Breast epithelium (tissue), 4 donors: Measurements from ENCODE around the gene MSH2. TPM values are rescaled to one million over a fixed set of nuclear protein-coding genes. Genes with fewer than 3 reads are reported as not detected.
"Not testable (repeated sequence)": the region's sequence is repeated elsewhere in the genome, so short reads cannot be mapped to it uniquely, and the experiment has no call there.

Experiments used
- DNase-seq, 2 donors: peaks; one replicate each; pipeline ENCODE4 v3.0.0-alpha.2; 2019; ENCODE audit warnings: low spot score in 2 of 2
- H3K27ac ChIP-seq, 2 donors: fragments of 200-600 bp; sonication (generic) in 1 of 2; one replicate each; pipeline ENCODE4 v1.5.1; 2016 to 2019; ENCODE audit warnings: mild to moderate bottlenecking in 1 of 2
- H3K27me3 ChIP-seq, 2 donors: fragments of 200-600 bp; sonication (generic) in 1 of 2; one replicate each; pipeline versions ENCODE4 v1.5.1 to v1.6.0; 2017 to 2019; ENCODE audit warnings: control low read depth in 1 of 2, mild to moderate bottlenecking in 1 of 2
- H3K36me3 ChIP-seq: fragments of 200-600 bp; one replicate; pipeline ENCODE4 v1.5.1; 2019
- H3K4me1 ChIP-seq, 2 donors: fragments of 200-600 bp; sonication (generic); one replicate each; pipeline ENCODE4 v1.5.1; 2016 to 2019; ENCODE audit warnings: control low read depth in 1 of 2
- H3K4me3 ChIP-seq, 3 donors: fragments of 200-600 bp; sonication (generic); 1 replicate in 2 of 3; 2 replicates in 1 of 3; pipeline ENCODE4 v1.5.1; 2016 to 2019; ENCODE audit warnings: mild to moderate bottlenecking in 3 of 3, moderate library complexity in 2 of 3
- H3K9me3 ChIP-seq, 2 donors: fragments of 200-600 bp; sonication (generic) in 1 of 2; one replicate each; pipeline ENCODE4 v1.5.1; 2016 to 2019; ENCODE audit warnings: control low read depth in 1 of 2
- POLR2A ChIP-seq: fragments of 450-650 bp; IDR thresholded peaks from one replicate; pipeline ENCODE4 v1.6.1; 2016; ENCODE audit warnings: antibody characterized with exemption, mild to moderate bottlenecking, moderate library complexity
- POLR2AphosphoS5 ChIP-seq, 3 donors: sonication (generic); formaldehyde crosslinking; IDR thresholded peaks; one replicate each; pipeline ENCODE4 v1.6.1; 2017; ENCODE audit warnings: antibody characterized with exemption in 3 of 3
- intact Hi-C: fragments of 100-400 bp; cut with DNase I; formaldehyde crosslinking; loops from one replicate; pipeline ENCODE4 v1.15.1; 2023; ENCODE audit warnings: low total_unique reads
- total RNA-seq, 3 donors: library from RNA; depleted of rRNA; stranded (reverse); fragments of >200 nt; gene quantifications; one replicate each; pipeline ENCODE4 v1.1.0, GENCODE V29; 2016
- TF ChIP-seq, protein P1 (sequence below), 3 donors: fragments of 450-650 bp; IDR thresholded peaks; one replicate each; pipeline ENCODE4 v1.5.1; 2016 to 2017; ENCODE audit warnings: antibody characterized with exemption in 3 of 3, mild to moderate bottlenecking in 3 of 3, moderate library complexity in 3 of 3

The MSH2 gene
- total RNA-seq, 3 donors from 2014 or later: 9.4 to 22.5 (median 16.4) TPM

DNA sequence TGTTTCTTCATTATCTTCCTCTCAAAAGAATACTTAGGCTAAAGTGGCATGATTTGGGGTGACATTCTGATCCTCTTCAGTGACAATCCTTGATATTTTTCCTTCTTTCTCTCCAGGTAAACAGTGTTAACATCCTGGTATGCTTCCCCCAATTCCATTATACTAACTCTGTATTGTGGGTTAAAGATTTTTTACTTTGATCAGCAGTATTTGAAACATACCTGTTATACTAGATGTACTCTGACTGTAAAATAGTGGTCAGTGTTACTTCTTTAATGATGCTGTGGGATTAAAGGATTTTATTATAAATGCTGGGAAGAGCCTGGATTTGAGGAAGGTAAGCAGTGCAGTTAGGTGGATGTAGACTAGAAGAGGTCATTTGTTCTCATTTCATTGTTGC is 48.8 kb downstream of the MSH2 start:
- Histone ChIP-seq H3K27me3 (no peaks in the 10 kb centered on the region), H3K9me3 (no peaks in the 10 kb centered on the region), H3K36me3 (no peaks in the 10 kb centered on the region), H3K4me1 (no peaks in the 10 kb centered on the region), H3K4me3 (no peak overlapping the region), H3K27ac (no peak overlapping the region)
- TF ChIP-seq, protein P1, sequence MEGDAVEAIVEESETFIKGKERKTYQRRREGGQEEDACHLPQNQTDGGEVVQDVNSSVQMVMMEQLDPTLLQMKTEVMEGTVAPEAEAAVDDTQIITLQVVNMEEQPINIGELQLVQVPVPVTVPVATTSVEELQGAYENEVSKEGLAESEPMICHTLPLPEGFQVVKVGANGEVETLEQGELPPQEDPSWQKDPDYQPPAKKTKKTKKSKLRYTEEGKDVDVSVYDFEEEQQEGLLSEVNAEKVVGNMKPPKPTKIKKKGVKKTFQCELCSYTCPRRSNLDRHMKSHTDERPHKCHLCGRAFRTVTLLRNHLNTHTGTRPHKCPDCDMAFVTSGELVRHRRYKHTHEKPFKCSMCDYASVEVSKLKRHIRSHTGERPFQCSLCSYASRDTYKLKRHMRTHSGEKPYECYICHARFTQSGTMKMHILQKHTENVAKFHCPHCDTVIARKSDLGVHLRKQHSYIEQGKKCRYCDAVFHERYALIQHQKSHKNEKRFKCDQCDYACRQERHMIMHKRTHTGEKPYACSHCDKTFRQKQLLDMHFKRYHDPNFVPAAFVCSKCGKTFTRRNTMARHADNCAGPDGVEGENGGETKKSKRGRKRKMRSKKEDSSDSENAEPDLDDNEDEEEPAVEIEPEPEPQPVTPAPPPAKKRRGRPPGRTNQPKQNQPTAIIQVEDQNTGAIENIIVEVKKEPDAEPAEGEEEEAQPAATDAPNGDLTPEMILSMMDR (IDR thresholded peaks at IDR 0.05): no peak
- no peak for TF ChIP-seq POLR2A
- TF ChIP-seq POLR2AphosphoS5 (IDR thresholded peaks at IDR 0.05): no peak
- intact Hi-C loops: no loop called here
- no peak for DNase-seq

DNA sequence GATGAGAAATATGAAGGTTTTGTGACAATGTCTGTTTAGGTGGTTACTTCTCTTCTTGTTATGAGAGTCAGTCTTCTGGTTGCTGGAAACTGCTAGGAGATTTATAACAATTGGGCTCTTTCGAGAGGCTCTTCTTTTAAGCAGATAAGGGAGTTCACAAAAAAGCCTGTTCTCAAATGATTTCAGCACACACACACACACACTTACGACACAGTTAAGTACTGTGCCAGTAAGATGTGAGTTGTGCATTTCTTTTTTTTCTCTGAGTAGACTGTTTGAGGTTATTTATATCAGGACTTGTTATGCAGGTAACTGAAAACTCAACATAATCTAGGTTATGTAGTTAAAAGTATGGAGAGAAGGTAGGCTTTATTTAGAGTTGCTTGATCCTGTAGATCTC is 49.8 kb downstream of the MSH2 start:
- intact Hi-C loops: no loop called here

DNA sequence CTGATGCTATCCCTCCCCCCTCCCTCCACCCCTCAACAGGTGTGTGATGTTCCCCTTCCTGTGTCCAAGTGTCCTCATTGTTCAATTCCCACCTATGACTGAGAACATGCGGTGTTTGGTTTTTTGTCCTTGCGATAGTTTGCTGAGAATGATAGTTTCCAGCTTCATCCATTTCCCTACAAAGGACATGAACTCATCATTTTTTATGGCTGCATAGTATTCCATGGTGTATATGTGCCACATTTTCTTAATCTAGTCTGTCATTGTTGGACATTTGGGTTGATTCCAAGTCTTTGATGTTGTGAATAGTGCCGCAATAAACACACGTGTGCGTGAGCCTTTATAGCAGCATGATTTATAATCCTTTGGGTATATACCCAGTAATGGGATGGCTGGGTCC is 51.9 kb downstream of the MSH2 start:
- H3K27ac ChIP-seq, H3K4me3 ChIP-seq, H3K9me3 ChIP-seq, intact Hi-C loops, DNase-seq, H3K36me3 ChIP-seq, H3K27me3 ChIP-seq, H3K4me1 ChIP-seq: not testable (repeated sequence)

More for the DNA sequence above, 49.8 kb downstream of the MSH2 start:
- Histone ChIP-seq H3K27me3 (no peaks in the 10 kb centered on the region), H3K4me1 (no peaks in the 10 kb centered on the region), H3K36me3 (no peaks in the 10 kb centered on the region), H3K27ac (no peak overlapping the region), H3K9me3 (no peaks in the 10 kb centered on the region), H3K4me3 (no peak overlapping the region)
- TF ChIP-seq, protein P1 (IDR thresholded peaks at IDR 0.05): no peak
- TF ChIP-seq POLR2A: no peak
- no peak for TF ChIP-seq POLR2AphosphoS5 (IDR thresholded peaks at IDR 0.05)
- DNase-seq: no peak

DNA sequence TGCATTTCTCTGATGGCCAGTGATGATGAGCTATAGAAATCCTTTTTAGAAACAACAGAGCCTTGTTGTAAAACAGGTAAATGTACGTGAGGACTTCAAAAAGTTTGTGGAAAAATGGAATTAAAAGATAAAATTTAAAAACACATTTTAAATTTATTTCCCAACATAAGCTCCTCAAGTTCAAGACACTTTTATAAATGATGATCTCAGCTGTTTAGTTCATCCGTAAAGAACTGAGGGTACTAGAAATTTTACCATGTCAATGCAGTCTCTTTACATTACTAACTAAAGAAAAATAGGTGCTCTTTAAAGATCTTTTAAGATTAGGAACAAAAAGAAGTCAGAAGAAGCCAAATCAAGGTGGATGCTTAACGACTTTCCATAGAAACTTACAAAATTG is 52.5 kb downstream of the MSH2 start:
- H3K4me3 ChIP-seq: no peak overlapping the region
- intact Hi-C loops: no loop called here
- DNase-seq: no peak
- H3K27me3 ChIP-seq: no peaks in the 10 kb centered on the region
- H3K27ac ChIP-seq: no peak overlapping the region
- no peaks in the 10 kb centered on the region for H3K36me3 ChIP-seq
- TF ChIP-seq POLR2A (no peak), POLR2AphosphoS5 (IDR thresholded peaks at IDR 0.05) (no peak)
- TF ChIP-seq, protein P1 (IDR thresholded peaks at IDR 0.05): no peak
- no peaks in the 10 kb centered on the region for H3K4me1 ChIP-seq
- H3K9me3 ChIP-seq: no peaks in the 10 kb centered on the region

- intact Hi-C loops: no loop called here
- H3K27me3 ChIP-seq: no peaks in the 10 kb centered on the region
- H3K9me3 ChIP-seq: no peaks in the 10 kb centered on the region
Observed at GRCh38 chr2:47456851-47457250, 53.9 kb downstream of the MSH2 start.

More at GRCh38 chr2:47456851-47457250, 53.9 kb downstream of the MSH2 start:
- DNase-seq: no peak
- no peaks in the 10 kb centered on the region for H3K4me1 ChIP-seq
- H3K4me3 ChIP-seq: no peak overlapping the region
- H3K36me3 ChIP-seq: no peaks in the 10 kb centered on the region
- H3K27ac ChIP-seq: no peak overlapping the region
- TF ChIP-seq POLR2AphosphoS5 (IDR thresholded peaks at IDR 0.05): no peak
- no peak for TF ChIP-seq POLR2A
- TF ChIP-seq, protein P1 (IDR thresholded peaks at IDR 0.05): no peak
